Measurements from ENCODE around the gene MISP. TPM values are rescaled to one million over a fixed set of nuclear protein-coding genes. Genes with fewer than 3 reads are reported as not detected.

The MISP gene
- total and polyA plus RNA-seq, 4 donors = 0.12 to 53.3 (median 1.0) TPM; not detected in 1

- no peaks in the 10 kb centered on the region for H3K27me3 ChIP-seq (ENCODE audit: control insufficient read depth in 1 of 2, insufficient read depth in 2 of 2, low read length in 1 of 2)
- ATAC-seq (ENCODE audit: low FRiP score) = no peak
- no peak overlapping the region for H3K27ac ChIP-seq (ENCODE audit: low read depth in 1 of 2, low read length in 2 of 2)
- WGBS, 2 donors = 88 to 89% methylated on average over 80 to 93 of the region's 93 CpGs
- H3K4me3 ChIP-seq (ENCODE audit: low read length in 2 of 2) = no peak overlapping the region
- no peaks in the 10 kb centered on the region for H3K9me3 ChIP-seq (ENCODE audit: control insufficient read depth, low read length)
- DNase-seq = no peak
- H3K4me1 ChIP-seq (ENCODE audit: control insufficient read depth in 1 of 2, insufficient read depth in 2 of 2, low read length in 2 of 2) = no peaks in the 10 kb centered on the region
- intact Hi-C loops (cut with DNase I) = no loop called here
- H3K36me3 ChIP-seq (ENCODE audit: control insufficient read depth in 1 of 2, insufficient read depth in 2 of 2, low read length in 1 of 2) = peaks cover 3 to 19% of the 10 kb centered on the region in 2 donors
These were observed 55.0 kb downstream of the MISP start for GRCh38 chr19:805600-806550.

- no peaks in the 10 kb centered on the region for H3K4me1 ChIP-seq (ENCODE audit: control insufficient read depth in 1 of 2, insufficient read depth in 2 of 2, low read length in 2 of 2)
- no peaks in the 10 kb centered on the region for H3K9me3 ChIP-seq (ENCODE audit: control insufficient read depth, low read length)
- no peak overlapping the region for H3K27ac ChIP-seq (ENCODE audit: low read depth in 1 of 2, low read length in 2 of 2)
- intact Hi-C loops (cut with DNase I) = no loop called here
- DNase-seq (no peak), ATAC-seq (ENCODE audit: low FRiP score) (no peak)
- no peaks in the 10 kb centered on the region for H3K27me3 ChIP-seq (ENCODE audit: control insufficient read depth in 1 of 2, insufficient read depth in 2 of 2, low read length in 1 of 2)
- no peak overlapping the region for H3K4me3 ChIP-seq (ENCODE audit: low read length in 2 of 2)
- H3K36me3 ChIP-seq (ENCODE audit: control insufficient read depth in 1 of 2, insufficient read depth in 2 of 2, low read length in 1 of 2) = peaks cover 8 to 21% of the 10 kb centered on the region in 2 donors
- WGBS, 2 donors = 85% methylated on average over 34 of the region's 34 CpGs
These were observed 56.0 kb downstream of the MISP start for GRCh38 chr19:806815-807421.

- H3K36me3 ChIP-seq (ENCODE audit: control insufficient read depth in 1 of 2, insufficient read depth in 2 of 2, low read length in 1 of 2) = peaks cover 8 to 21% of the 10 kb centered on the region in 2 donors
- 90 to 91% methylated on average over 44 of the region's 44 CpGs for WGBS, 2 donors
These were observed 56.9 kb downstream of the MISP start for GRCh38 chr19:807627-808422.

GRCh38 chr19:808423-808775 is 57.5 kb downstream of the MISP start:
- H3K36me3 ChIP-seq (ENCODE audit: control insufficient read depth in 1 of 2, insufficient read depth in 2 of 2, low read length in 1 of 2) = peaks cover 8 to 21% of the 10 kb centered on the region in 2 donors
- no peak overlapping the region for H3K27ac ChIP-seq (ENCODE audit: low read depth in 1 of 2, low read length in 2 of 2)
- 91 to 95% methylated on average over 26 of the region's 26 CpGs for WGBS, 2 donors

More at GRCh38 chr19:807627-808422, 56.9 kb downstream of the MISP start:
- no peak for ATAC-seq (ENCODE audit: low FRiP score)
- DNase-seq = no peak
- intact Hi-C loops (cut with DNase I) = no loop called here
- H3K27ac ChIP-seq (ENCODE audit: low read depth in 1 of 2, low read length in 2 of 2) = no peak overlapping the region
- H3K27me3 ChIP-seq (ENCODE audit: control insufficient read depth in 1 of 2, insufficient read depth in 2 of 2, low read length in 1 of 2) = no peaks in the 10 kb centered on the region
- H3K4me3 ChIP-seq (ENCODE audit: low read length in 2 of 2) = no peak overlapping the region
- no peaks in the 10 kb centered on the region for H3K4me1 ChIP-seq (ENCODE audit: control insufficient read depth in 1 of 2, insufficient read depth in 2 of 2, low read length in 2 of 2)
- H3K9me3 ChIP-seq (ENCODE audit: control insufficient read depth, low read length) = no peaks in the 10 kb centered on the region

GRCh38 chr19:810077-810855 is 59.4 kb downstream of the MISP start:
- peak in 1 of 2 donors; percentile 73 for DNase-seq

More at GRCh38 chr19:808423-808775, 57.5 kb downstream of the MISP start:
- intact Hi-C loops (cut with DNase I) = no loop called here
- H3K27me3 ChIP-seq (ENCODE audit: control insufficient read depth in 1 of 2, insufficient read depth in 2 of 2, low read length in 1 of 2) = no peaks in the 10 kb centered on the region
- H3K9me3 ChIP-seq (ENCODE audit: control insufficient read depth, low read length) = no peaks in the 10 kb centered on the region
- no peak overlapping the region for H3K4me3 ChIP-seq (ENCODE audit: low read length in 2 of 2)
- H3K4me1 ChIP-seq (ENCODE audit: control insufficient read depth in 1 of 2, insufficient read depth in 2 of 2, low read length in 2 of 2) = no peaks in the 10 kb centered on the region
- ATAC-seq (ENCODE audit: low FRiP score) (no peak), DNase-seq (no peak)

GRCh38 chr19:810883-811489 is 60.1 kb downstream of the MISP start:
- Histone ChIP-seq H3K27ac (ENCODE audit: low read depth in 1 of 2, low read length in 2 of 2) (no peak overlapping the region), H3K27me3 (ENCODE audit: control insufficient read depth in 1 of 2, insufficient read depth in 2 of 2, low read length in 1 of 2) (no peaks in the 10 kb centered on the region), H3K36me3 (ENCODE audit: control insufficient read depth in 1 of 2, insufficient read depth in 2 of 2, low read length in 1 of 2) (peaks cover 6 to 7% of the 10 kb centered on the region in 2 donors), H3K9me3 (ENCODE audit: control insufficient read depth, low read length) (no peaks in the 10 kb centered on the region), H3K4me3 (ENCODE audit: low read length in 2 of 2) (no peak overlapping the region), H3K4me1 (ENCODE audit: control insufficient read depth in 1 of 2, insufficient read depth in 2 of 2, low read length in 2 of 2) (no peaks in the 10 kb centered on the region)
- WGBS, 2 donors = 83 to 86% methylated on average over 25 of the region's 25 CpGs
- DNase-seq (no peak), ATAC-seq (ENCODE audit: low FRiP score) (no peak)
- intact Hi-C loops (cut with DNase I) = no loop called here

More at GRCh38 chr19:810077-810855, 59.4 kb downstream of the MISP start:
- H3K27ac ChIP-seq (ENCODE audit: low read depth in 1 of 2, low read length in 2 of 2) = no peak overlapping the region
- peaks cover 8 to 10% of the 10 kb centered on the region in 2 donors for H3K36me3 ChIP-seq (ENCODE audit: control insufficient read depth in 1 of 2, insufficient read depth in 2 of 2, low read length in 1 of 2)
- H3K27me3 ChIP-seq (ENCODE audit: control insufficient read depth in 1 of 2, insufficient read depth in 2 of 2, low read length in 1 of 2) = no peaks in the 10 kb centered on the region
- 82 to 84% methylated on average over 30 of the region's 30 CpGs for WGBS, 2 donors
- H3K9me3 ChIP-seq (ENCODE audit: control insufficient read depth, low read length) = no peaks in the 10 kb centered on the region
- intact Hi-C loops (cut with DNase I) = no loop called here
- no peaks in the 10 kb centered on the region for H3K4me1 ChIP-seq (ENCODE audit: control insufficient read depth in 1 of 2, insufficient read depth in 2 of 2, low read length in 2 of 2)
- no peak overlapping the region for H3K4me3 ChIP-seq (ENCODE audit: low read length in 2 of 2)
- ATAC-seq (ENCODE audit: low FRiP score) = no peak

- no peaks in the 10 kb centered on the region for H3K27me3 ChIP-seq (ENCODE audit: control insufficient read depth in 1 of 2, insufficient read depth in 2 of 2, low read length in 1 of 2)
- H3K27ac ChIP-seq (ENCODE audit: low read depth in 1 of 2, low read length in 2 of 2) = no peak overlapping the region
- H3K4me1 ChIP-seq (ENCODE audit: control insufficient read depth in 1 of 2, insufficient read depth in 2 of 2, low read length in 2 of 2) = no peaks in the 10 kb centered on the region
- WGBS, 2 donors = 92 to 93% methylated on average over 20 of the region's 20 CpGs
- no peaks in the 10 kb centered on the region for H3K9me3 ChIP-seq (ENCODE audit: control insufficient read depth, low read length)
- no peak for ATAC-seq (ENCODE audit: low FRiP score)
- peaks cover 6% of the 10 kb centered on the region in 2 donors for H3K36me3 ChIP-seq (ENCODE audit: control insufficient read depth in 1 of 2, insufficient read depth in 2 of 2, low read length in 1 of 2)
- no peak for DNase-seq
- intact Hi-C loops (cut with DNase I) = no loop called here
- H3K4me3 ChIP-seq (ENCODE audit: low read length in 2 of 2) = no peak overlapping the region
These were observed 60.7 kb downstream of the MISP start for GRCh38 chr19:811506-812048.
